UCSD-AML1 (cell line): ENCODE measurements around the gene FSD1.
A peak's percentile ranks its signal among the peaks of the same experiment; 100 is the strongest.

Source experiments
- DNase-seq: peaks from one replicate; lab custom pipeline; 2025; ENCODE audit not compliant: unreplicated experiment; lab: John Stamatoyannopoulos, UW

FSD1 gene

DNA sequence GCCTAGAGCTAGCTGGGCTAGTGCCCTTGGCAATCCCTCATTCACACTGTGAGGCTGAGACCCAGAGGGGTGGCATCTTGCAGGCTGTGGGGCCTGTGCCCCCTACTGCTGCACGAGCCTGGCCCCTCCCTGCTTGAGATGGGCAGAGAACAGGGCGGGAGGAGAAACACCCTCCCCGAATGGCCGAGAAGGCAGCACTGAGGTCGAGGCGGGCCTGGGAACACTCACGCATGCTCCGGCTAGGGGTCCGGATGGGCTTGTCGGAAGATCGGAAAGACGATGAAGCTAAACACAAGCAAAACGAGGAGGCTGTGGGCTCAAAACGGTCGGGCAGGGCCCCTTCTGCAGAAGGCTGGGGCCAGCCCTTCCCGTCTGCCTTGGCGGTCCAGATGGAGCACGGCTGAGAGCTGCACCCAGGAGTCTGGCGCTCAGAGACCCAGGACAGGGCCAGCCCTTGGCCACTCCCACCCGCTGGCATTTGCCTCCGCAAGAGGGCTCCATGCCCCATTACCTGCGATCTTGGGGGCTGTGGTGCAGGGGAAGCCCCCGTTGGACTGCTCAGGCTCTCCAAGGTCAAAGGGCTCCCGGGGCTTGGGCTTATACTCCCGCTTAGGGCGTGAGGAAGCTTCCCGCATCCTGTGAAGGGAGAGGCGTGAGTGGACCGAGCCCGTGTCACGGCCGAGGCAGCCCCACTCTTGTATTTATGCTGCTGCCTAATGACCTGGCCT, 57.9 kb downstream of the FSD1 start:
- DNase-seq: no peak

DNA sequence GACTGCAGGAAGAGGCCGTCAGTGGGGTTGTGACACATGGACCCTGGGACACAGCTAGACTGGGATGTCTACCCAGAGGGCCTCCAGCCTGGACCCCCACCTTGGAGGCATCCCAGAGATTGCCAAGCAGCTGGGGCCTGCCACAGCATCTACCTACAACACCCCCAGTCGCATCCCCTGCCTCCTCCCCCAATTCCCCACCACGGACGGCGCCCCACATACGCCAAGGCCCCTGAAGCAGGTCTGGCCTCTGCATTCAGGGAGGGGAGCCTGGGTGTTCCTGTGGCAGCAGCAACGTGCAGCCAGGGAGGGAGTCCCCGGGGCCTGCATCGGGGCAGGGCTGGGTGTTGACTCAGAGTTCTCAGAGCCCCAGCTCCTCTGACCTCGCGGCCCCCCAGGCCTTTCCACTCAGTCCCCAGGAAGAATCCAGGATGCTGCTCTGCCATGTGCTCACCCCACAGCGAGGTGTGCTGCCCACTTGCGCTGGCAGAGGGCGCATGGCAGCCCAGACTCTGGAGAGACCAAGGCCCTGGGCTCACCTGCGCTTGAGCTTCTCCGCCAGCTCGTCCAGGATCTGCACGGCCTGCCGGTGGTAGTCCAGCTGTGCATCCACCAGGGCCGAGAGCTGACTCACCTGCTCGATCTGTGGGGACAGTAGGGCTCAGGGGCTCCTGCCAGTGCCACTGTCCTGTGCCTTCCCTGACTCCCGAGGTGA, 58.6 kb downstream of the FSD1 start:
- peak; percentile 15 for DNase-seq

DNA sequence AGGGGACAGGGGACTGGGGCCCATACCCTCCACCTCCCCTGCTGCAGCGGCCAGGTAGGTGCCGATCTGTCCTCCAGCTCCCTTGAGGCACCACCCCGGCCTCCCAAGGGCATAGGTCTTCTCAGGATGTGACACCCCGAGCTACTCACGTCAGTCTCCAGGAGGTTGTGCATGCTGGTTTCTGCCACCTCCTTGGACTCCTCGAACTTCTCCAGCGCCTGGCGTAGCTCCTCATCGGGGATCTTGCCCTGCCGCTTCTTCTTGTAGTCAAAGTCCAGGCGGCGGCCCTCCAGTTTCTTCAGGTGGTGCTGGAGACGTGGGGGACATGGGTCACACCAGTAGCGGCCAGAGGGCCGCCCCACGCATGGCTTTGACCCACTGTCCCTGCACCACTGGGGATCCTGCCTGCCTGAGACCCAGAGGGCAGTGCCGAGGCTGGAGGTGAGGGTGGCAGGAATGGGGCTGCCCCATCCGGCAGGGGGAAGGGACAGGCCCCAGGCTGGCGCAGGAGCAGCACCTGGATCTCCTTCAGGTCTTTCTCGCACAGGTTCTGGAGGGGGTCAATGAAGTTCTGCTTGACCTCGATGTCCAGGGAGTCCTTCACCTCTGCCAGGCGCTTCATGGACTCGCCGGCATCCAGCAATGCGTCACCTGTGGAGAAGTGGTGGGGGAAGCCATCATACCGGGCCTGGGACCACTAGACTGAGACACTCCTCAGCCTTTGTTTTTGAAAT, 59.3 kb downstream of the FSD1 start:
- DNase-seq: no peak

DNA sequence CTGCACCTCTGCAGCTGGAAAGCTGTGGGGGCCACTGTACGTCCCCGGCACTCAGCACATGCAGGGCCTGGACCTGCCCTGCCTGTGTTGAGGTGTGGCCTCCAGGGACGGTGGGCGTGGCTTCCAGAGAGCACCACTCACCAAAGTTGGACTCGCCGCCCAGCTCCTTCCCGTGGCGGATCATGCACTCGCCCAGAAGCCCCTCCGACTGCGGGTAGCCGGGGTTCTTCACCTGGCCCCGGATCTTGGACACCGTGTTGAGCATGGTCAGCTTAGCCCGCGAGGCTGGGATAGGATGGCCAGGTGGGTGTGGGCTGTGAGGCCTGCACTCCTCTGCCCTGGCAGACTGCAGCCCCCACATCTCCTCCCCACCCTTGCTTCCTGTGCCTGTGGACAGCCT, 60.9 kb downstream of the FSD1 start:
- no peak for DNase-seq

DNA sequence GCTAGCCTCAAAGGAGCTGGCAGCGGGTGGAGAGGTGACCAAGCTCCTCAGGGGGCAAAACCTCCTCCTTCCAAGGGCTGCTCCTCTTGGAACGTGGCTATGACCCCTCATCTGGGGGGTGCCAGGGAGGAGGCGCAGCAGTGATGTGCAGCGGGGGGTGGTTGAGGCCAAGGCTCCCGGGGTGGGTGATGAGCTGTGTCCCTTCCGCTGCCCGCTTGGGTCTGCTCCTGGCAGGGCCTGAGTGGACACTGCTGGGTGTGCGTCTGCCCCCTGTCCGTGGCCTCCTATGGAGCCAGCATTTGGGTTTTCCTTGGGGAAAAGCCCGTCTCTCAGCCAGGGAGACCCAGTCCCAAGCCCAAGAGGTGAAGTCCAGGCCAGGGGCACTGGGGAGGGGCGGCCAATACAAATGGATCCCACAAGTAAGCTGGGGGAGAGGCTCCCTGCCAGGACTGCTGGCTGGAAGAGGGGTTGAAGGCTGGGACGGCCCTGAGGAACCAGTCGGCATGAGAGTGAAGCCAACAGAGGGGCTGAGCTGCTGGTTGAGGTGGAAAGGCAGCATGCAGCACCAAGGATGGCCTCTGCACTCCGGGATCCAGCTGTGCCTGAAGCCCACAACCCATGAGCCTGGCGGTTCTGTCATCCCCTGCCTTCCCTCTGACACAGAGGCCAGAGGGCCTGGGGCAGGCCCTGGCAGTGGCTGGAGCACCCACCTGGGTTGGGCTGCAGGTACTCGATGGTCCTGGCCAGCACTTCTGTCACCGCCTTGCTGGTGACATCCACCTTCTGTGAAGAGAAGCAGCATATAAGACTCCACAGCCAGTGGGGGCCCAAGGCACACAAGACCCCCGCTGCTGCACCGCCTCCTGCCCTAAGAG, 61.6 kb downstream of the FSD1 start:
- no peak for DNase-seq

DNA sequence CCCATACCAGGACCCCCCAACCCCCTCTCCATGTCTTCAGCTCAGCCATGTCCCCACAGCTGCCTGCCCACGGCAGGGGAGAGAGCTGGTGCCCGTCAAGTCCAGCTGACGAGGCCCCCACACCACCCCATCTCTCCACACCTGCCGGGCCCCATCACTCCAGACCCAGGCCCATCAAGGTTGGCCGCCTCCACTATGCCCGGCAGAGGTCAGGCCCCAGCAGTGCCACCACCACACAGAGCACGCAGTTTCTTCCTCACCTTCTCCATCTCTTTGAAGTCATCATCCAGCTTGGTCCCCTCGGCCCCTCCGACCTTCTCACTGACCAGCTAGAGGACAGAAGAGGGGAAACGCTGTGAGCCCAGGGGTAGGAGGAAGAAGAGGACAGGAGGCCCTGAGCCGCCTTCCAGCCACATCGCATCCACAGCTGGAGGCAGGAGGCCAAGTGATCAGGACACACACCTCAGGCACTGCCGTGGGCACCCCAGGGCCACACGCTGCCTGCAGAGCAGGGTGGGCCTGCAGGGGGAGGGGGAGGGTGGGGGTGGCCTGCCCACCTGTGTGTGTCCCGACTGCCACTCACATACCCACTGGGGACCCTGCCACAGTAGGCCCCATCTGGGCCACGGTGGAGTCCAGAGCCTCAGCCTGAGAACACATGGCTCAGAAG, 62.4 kb downstream of the FSD1 start:
- DNase-seq: no peak

DNA sequence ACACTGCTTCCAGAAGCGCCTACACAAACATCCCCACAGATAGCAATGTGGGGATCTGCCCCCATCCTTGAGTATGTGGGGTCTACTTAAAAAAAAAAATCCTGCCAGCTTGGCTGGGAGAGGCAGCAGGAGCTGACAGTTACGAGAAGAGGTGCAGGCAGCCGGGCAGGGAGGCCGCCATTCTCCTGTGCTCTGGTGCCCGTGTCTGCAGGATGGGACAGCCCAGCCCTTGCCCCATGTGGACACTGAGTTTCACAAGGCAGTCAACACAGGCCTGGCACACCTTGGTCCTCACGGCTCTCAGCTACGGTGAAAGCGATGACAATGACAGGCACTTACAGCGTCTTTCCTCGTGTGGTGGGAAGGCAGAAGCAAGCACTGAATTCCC, 62.9 kb downstream of the FSD1 start:
- no peak for DNase-seq

DNA sequence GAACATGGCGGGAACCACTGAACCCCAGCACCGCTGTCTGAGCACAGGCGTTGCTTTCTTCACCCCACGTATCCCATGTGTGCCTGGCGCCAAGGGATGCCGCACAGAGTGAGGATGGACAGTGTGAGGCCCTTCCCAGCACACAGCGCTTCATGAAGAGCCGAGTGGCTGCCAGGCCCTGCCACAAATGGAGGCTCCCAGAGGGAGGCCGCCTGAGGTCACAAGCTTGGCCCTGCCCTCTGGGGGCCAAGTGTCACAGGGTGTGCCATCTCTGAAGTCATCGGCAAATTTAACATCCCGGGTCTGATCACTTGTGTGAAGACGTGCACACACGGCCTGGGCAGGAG, 63.4 kb downstream of the FSD1 start:
- no peak for DNase-seq

DNA sequence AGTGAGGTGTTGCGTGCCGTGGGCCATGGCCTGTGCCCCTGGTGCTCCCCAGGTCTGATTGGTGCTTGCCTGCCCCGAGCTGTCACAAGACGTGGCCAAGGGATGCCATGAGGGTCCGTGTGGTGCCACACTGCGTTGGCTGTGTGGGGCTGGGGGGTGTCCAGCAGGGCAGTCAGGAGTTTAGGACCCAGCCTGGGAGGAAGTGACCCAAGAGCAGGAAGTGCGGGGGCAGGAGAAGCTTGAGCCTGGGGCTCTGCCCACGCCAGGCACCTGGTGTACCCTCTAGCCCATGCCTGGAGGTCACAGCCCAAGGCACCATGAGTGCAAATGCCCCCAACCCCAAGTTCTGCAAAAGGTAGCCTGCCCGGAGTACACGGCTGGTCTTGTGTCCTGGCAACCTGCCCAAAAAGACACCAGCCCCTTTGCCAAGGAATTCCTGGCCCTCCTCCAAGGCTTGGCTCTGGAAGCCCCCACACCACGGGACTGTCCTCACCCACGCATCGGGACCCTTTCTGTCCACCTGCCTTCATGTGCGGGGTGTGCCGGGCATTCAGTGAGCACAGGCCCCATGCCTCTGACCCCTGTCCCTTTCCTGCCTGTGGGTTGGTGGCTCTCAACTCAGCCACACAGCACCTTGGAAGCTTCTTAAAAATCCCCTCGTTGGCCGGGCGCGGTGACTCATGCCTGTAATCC, 63.9 kb downstream of the FSD1 start:
- DNase-seq: no peak

DNA sequence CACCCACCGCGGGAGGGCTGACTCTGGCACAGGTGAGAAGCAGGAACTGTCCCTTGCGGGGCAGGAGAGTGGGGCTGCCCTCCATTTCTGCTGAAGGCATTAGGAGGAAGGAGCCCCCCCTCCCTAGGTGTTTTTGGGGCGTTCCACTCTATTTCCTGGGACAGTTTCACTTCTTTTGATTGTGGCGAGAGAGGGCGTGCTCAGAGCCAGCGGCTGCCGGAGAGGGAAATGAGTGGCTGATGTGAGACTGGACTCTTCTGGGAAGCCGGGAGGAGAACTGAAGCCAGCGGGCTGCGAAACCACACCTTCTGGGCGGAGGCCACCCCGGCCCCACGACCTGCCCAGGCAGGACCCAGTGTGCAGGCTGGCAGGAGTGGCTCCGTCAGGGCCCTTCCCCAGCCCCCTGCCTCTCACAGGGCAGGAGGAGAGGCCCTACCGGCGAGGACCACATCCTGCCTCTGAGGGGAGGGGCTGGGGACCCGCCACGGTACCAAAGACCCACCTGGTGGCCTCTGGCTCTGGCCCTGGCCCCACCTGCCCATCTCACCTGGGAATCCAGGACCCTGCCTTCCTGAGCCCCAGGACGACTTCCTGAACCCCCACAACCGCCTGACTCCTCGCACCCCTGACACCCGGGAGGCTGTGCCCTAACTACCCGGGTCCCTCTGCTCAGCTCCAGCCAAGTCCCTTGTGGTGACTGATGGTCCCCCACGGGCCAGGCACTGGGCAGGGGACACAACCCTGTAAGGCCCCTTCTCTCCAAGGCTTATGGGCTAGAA, 64.9 kb downstream of the FSD1 start:
- peak; percentile 78 for DNase-seq

DNA sequence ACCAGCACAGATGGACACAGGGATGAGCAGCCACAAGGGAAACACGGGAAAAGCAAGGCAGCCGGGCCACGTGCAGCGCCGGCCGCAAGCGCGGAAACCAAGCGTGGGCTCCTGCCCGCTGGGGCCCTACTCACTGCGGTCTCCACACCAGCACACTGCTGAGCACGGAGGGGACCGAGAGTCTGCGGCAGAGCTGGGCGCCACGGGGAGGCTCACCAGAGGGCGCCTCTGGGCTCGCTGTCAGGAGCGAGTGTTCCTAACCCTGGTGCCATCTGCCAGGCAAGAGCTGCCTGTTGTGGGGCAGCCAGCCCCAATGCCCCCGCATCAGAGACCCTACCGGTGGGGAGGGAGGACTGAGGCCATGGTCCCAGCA, 65.5 kb downstream of the FSD1 start:
- peak; percentile 85 for DNase-seq

DNA sequence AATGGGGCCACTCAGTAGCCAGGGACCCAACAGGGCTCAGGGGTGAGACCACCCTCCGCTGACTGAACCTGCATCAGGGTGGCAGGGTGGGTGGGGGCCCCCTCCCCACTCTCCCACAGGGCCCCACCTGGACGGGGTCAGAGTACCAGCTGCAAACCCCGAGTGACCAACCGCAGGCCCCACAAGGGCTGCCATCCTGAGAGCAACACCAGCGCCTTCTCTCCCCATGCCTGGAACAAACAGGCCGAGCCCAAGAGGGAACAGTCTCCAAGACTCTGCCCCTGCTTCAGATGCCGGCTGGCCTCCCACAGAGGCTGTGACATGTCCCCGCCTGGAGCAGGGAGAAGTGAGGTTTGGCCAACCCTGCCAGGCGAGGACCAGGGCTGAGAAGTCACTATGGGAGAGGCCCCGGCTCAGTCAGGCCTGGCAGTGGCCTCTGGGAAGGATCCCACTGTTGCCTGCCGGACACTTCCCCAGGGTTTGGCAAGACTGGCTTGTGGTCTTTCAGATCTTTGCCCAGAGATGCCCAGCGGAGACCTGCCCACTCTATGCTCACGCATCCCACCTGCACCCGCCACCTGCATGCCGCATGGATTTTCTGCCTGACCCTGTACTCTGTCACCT, 66.1 kb downstream of the FSD1 start:
- no peak for DNase-seq

DNA sequence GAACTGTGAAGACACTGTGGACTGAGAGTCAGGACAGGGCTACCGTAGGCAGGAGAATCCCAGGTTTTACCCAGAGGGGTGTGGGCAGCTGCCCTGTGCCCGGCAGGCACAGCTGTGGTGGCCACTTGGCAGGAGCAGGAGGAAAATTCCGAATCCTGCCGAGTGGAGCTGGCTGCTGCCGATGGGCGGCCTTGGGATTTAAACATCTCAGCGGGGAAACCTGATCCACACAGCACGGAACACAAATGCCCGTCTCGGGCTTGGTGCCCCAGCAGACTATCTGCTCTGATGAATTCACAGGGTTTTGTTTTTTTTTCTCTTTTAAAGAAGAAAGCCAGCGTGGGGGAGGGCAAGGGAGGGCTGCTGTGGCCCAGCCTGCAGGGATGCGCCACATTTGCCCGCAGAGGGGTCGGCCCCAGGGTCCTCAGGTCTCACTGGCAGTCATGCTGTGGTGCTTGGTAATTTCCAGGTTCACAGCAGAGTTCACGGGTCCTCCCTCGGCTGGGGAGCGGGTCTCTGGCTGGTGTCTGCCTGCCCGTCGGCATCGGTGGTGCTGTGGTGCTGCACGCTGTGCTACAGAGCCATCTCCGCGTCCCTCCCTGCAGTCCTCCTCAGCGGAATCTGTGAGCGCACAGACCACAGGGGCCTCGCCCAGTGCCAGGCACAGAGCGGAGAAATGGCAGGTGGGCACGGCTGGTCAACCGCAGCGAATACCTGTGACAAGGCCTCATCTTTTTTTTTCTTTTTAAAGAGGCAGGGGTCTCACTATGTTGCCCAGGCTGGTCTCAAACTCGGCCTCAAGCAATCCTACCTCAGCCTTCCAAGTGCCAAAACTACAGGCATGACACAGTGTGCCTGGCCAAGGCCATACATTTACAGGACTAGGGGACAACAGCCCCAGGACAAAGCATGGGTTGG, 67.1 kb downstream of the FSD1 start:
- DNase-seq: no peak

DNA sequence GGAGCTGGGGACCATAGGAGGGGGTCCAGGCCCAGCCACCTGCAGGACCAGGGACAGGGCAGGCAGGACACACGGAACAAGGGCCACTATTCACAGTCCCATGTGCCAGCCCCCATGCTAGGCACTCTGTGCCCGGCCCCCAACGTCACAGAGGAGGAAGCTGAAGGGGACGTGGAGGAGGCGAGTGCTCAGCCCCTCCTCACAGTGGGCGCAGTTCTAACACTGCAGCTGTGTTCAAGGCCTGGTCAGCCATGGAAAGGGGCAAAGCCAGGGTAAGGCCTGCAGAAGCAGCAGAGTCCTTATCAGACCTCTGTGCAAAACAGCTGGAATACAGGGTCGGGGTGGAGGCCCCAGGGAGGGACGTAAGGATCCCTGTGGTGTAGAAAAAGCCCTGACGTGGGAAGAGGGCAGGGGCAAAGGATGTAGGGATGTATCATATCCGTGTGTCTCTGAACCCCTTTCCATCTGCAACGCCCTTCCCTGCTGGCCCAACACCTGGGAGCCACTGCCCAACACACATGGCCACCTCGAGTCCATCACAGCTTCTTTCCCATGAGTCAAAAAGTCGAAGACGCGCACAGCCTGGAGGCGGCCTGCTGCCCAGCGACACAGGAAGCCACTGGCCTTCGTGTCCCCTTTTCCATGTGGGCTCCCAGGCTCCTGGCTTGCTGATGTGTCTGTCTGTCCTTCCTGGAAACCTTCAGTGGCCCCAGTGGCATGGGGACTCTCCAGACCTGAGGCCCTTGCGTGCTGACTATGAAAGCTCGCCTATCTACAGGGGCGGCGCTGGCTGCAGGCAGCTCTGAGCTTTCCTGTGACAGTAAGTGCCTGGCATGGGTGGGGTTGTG, 68.0 kb downstream of the FSD1 start:
- no peak for DNase-seq

DNA sequence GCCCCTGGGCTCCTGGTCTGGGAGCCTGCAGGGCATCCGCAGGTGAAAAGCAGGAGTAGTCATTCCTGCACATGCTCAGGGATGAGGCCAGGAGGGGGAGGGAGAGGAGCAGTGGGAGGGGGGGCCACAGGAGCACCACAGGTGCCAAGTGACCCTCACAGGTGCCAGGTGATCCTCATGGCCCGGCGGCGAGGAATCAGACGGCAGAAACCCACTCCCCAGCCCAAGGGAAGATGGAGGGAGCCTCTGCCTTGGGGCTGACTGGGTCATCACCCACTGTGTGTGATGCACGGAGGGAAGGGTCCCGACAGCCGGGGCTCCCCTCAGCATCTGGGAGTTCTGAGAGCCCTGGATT, 68.6 kb downstream of the FSD1 start:
- DNase-seq: no peak
